Measurements from ENCODE around the gene ITFG2.

- TF ChIP-seq, protein P1, sequence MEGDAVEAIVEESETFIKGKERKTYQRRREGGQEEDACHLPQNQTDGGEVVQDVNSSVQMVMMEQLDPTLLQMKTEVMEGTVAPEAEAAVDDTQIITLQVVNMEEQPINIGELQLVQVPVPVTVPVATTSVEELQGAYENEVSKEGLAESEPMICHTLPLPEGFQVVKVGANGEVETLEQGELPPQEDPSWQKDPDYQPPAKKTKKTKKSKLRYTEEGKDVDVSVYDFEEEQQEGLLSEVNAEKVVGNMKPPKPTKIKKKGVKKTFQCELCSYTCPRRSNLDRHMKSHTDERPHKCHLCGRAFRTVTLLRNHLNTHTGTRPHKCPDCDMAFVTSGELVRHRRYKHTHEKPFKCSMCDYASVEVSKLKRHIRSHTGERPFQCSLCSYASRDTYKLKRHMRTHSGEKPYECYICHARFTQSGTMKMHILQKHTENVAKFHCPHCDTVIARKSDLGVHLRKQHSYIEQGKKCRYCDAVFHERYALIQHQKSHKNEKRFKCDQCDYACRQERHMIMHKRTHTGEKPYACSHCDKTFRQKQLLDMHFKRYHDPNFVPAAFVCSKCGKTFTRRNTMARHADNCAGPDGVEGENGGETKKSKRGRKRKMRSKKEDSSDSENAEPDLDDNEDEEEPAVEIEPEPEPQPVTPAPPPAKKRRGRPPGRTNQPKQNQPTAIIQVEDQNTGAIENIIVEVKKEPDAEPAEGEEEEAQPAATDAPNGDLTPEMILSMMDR (IDR thresholded peaks at IDR 0.05; ENCODE audit: low read depth, low read length, poor library complexity, severe bottlenecking) = no peak
- no peak for TF ChIP-seq EZH2phosphoT487 (IDR thresholded peaks at IDR 0.05; ENCODE audit: borderline replicate concordance, low read length)
Measured at GRCh38 chr12:2775431-2775830, 37.0 kb upstream of the ITFG2 start.

All from DOHH2 (cell line).